Neural crest cell (in vitro differentiated cells): Measurements from ENCODE around the gene WRNIP1. TPM values are rescaled to one million over a fixed set of nuclear protein-coding genes. Genes with fewer than 3 reads are reported as not detected.

Experiments used
- DNase-seq: peaks from one replicate; pipeline ENCODE4 v3.0.0; 2021; ENCODE audit warnings: low read depth, mixed read lengths, low spot score
- H3K27ac Mint-ChIP-seq: one replicate; pipeline ENCODE4 v1.8.0; 2021; ENCODE audit warnings: mild to moderate bottlenecking, mixed read lengths; ENCODE audit not compliant: unreplicated experiment
- H3K27me3 Mint-ChIP-seq: 2 replicates; pipeline ENCODE4 v1.8.0; 2021; ENCODE audit warnings: low read depth, mild to moderate bottlenecking, mixed read lengths
- H3K36me3 Mint-ChIP-seq: 2 replicates; pipeline ENCODE4 v1.8.0; 2021; ENCODE audit warnings: low read depth, mild to moderate bottlenecking, mixed read lengths
- H3K4me1 Mint-ChIP-seq: 2 replicates; pipeline ENCODE4 v1.8.0; 2021; ENCODE audit warnings: mixed read lengths
- H3K4me3 Mint-ChIP-seq: one replicate; pipeline ENCODE4 v1.8.0; 2021; ENCODE audit warnings: mild to moderate bottlenecking, mixed read lengths
- H3K9me3 Mint-ChIP-seq: 2 replicates; pipeline ENCODE4 v1.8.0; 2021; ENCODE audit warnings: mixed read lengths
- CTCF ChIP-seq: fragments of 200-600 bp; sonication (generic); conservative IDR thresholded peaks from 2 replicates; pipeline ENCODE4 v1.5.0; 2021; ENCODE audit warnings: antibody characterized with exemption, mild to moderate bottlenecking
- total RNA-seq: library from RNA; stranded (reverse); gene quantifications from 2 replicates; pipeline ENCODE4 v1.2.1, GENCODE V29; 2021

WRNIP1 gene
- total RNA-seq, 1 donor from 2014 or later = 46.2 TPM

- DNase-seq = no peak
- H3K9me3 Mint-ChIP-seq = no peaks in the 10 kb centered on the region
- no peak overlapping the region for H3K4me3 Mint-ChIP-seq
- no peak for TF ChIP-seq CTCF
- no peaks in the 10 kb centered on the region for H3K27me3 Mint-ChIP-seq
- H3K36me3 Mint-ChIP-seq = no peaks in the 10 kb centered on the region
- no peak overlapping the region for H3K27ac Mint-ChIP-seq
- peaks cover 9% of the 10 kb centered on the region for H3K4me1 Mint-ChIP-seq
Observed at GRCh38 chr6:2731281-2731909, 33.8 kb upstream of the WRNIP1 start.

GRCh38 chr6:2732503-2733089 lies 32.6 kb upstream of the WRNIP1 start:
- Mint-ChIP-seq H3K4me1 (peaks cover 12% of the 10 kb centered on the region), H3K9me3 (no peaks in the 10 kb centered on the region), H3K27me3 (no peaks in the 10 kb centered on the region), H3K36me3 (no peaks in the 10 kb centered on the region), H3K4me3 (no peak overlapping the region), H3K27ac (no peak overlapping the region)
- no peak for TF ChIP-seq CTCF
- no peak for DNase-seq

GRCh38 chr6:2733324-2733723 lies 31.9 kb upstream of the WRNIP1 start:
- Mint-ChIP-seq H3K9me3 (no peaks in the 10 kb centered on the region), H3K27ac (no peak overlapping the region), H3K4me1 (peaks cover 15% of the 10 kb centered on the region), H3K36me3 (no peaks in the 10 kb centered on the region), H3K27me3 (no peaks in the 10 kb centered on the region), H3K4me3 (no peak overlapping the region)
- no peak for DNase-seq
- no peak for TF ChIP-seq CTCF

GRCh38 chr6:2733736-2734480 lies 31.3 kb upstream of the WRNIP1 start:
- H3K4me1 Mint-ChIP-seq = peaks cover 19% of the 10 kb centered on the region
- no peaks in the 10 kb centered on the region for H3K27me3 Mint-ChIP-seq
- H3K36me3 Mint-ChIP-seq = no peaks in the 10 kb centered on the region
- no peaks in the 10 kb centered on the region for H3K9me3 Mint-ChIP-seq
- DNase-seq = no peak
- no peak for TF ChIP-seq CTCF
- no peak overlapping the region for H3K4me3 Mint-ChIP-seq
- H3K27ac Mint-ChIP-seq = no peak overlapping the region

GRCh38 chr6:2734488-2735166 lies 30.6 kb upstream of the WRNIP1 start:
- DNase-seq = no peak
- Mint-ChIP-seq H3K4me3 (no peak overlapping the region), H3K9me3 (no peaks in the 10 kb centered on the region), H3K27ac (no peak overlapping the region), H3K27me3 (no peaks in the 10 kb centered on the region), H3K4me1 (peaks cover 24% of the 10 kb centered on the region), H3K36me3 (no peaks in the 10 kb centered on the region)
- no peak for TF ChIP-seq CTCF
